GM19372 (cell line): ENCODE data around the gene LGALS7B.
"Not testable (repeated sequence)": the region's sequence is repeated elsewhere in the genome, so short reads cannot be mapped to it uniquely, and the experiment has no call there.

Experiments
- ATAC-seq: cut with Tn5 transposase; IDR thresholded peaks from one replicate; pipeline ENCODE4 v1.9.1; 2021; ENCODE audit warnings: mild to moderate bottlenecking, low read depth, moderate library complexity; ENCODE audit not compliant: unreplicated experiment

Gene LGALS7B

DNA sequence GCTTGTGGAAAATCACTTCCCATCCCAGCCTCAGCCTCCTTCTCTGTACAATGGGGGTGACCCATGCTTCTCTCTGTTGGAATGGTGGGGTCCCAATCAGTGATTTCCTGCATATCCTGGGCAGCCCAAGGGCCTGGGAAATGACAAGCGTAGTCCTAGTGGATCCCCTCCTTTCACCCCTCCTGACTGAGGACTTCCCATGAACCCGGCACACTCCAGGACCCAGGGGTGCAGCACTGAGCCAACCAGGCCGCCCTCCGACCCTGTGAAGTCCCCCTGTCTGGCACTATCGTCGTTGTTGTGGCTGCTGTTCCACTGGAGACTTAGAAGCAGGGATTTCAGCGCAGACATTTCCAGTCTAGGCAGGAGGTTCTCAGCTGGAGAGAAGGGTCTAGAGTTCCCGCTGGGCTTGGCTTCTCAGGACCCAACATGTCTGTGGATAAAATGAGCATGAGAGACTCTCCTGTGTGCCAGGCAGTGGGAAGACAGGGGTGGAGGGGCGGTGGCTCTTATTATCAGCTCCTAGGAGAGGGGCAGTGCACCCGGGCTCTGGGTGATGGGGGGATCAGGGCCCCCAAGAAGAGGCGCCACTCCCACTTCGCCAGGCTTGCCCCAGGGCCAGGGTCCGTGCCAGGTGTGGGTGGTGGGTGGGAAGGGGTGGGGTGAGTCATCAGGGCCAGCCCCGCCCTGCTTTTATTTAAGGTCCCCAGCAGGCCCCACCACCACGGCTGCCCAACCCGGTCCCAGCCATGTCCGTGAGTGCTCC is at the start of gene LGALS7B:
LGALS7B (plus strand) TSS at position 723 of the 766 bp plus-strand sequence; CDS start at position 750, 27 bp downstream.
- ATAC-seq, result no peak

DNA sequence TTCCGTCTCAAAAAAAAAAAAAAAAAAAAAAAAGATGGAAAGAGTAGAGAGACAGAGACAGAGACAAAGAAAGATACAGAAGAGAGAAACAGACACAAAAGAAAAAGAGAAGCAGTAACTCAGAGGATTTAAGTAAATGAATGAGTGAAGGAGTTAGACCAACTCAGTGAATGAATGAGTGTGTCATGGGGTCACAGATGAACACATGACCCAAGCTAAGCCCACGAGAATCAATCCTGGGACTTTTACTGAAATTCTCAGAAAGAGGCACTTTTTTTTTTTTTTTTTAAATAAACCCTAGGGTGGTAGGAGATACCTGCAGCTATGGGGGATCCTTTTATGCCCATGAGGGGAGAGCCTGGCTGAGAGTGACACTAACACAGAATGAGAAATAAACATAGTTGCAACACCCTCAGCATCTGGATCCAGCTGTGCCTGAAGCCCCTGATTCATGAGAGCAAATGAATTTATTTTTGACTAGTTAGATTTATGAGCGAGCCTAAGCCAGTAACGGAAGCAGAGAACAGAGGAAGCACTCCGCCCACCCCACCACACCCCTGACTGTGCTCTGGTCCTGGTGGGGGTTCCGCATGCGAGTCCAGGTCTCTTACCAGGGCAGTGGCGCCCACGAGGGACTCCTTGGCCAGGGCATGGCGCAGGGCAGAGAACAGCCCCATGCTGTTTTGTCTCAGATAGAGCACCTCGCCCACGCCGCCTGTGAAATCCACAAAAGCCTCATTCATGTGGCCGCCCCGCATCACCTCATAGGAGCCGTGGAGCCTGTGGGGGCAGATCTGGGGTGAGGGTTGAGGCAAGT is 49.4 kb upstream of the LGALS7B start:
- ATAC-seq, result no peak

DNA sequence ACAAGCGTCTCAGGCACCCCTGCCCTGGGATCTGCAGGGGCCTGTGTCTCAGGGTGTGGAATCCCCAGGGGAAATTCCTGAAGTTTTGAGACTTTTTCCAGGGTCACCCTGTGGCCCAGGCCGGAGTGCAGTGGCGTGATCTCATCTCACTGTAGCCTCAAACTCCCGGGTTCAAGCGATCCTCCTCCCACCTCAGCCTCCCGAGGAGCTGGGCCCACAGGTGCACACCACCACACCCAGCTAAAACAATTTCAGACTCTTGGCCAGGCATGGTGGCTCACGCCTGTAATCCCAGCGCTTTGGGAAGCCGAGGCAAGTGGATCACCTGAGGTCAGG is 48.8 kb upstream of the LGALS7B start:
- ATAC-seq, result no peak

DNA sequence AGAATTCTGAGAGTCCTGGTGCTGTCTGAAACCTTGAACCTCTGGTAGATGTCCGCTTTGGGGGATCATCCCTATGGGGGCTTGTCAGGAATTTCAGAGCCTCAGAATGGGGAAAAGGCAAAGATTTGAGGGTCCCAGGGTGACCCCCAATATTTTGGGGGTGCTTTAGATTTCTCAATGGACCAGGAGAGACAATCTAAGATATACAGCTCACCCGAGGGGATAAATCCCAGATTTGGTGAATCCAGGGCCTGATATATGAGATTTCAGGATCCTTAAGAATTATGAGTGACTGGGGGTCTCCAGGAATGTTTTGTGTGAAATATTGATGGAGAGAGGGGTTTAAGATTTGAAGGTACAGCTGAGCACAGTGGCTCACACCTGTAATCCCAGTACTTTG is 48.1 kb upstream of the LGALS7B start:
- ATAC-seq, result no peak

DNA sequence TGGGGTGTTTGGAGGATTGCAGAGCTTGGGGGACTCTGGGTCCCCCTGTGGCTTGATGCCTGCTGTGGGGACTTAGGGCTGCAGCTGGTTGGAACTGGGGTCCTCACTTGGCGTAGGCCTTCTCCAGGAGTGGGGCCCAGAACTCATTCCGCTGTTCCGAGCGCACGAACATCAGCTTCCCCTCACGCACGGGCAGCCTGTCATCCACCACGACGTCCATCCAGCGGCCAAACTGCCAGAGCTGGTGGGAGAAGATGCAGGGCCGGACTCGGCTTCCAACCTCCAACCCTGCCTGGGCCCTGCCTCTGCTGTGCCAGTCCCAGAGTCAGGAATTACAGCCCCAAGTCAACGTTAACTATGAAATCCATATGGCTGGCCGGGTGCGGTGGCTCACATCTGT is 47.3 kb upstream of the LGALS7B start:
- no peak for ATAC-seq

DNA sequence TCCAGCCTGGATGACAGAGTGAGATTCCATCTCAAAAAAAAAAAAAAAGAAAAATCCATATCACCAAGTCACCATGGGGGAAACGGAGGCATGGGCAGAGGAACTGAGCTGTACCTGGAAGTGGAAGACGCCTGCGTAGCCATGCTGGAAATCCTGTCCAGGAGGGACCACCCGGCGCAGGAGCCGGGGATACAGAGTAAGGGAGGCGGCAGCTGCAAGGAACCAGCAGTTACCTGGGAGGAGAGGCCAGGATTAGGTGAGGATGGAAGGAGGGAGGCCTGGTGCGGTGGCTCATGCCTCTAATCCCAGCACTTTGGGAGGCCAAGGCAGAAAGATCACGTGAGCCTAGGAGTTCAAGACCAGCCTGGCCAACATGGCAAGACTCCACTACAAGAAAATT is 46.7 kb upstream of the LGALS7B start:
- no peak for ATAC-seq

DNA sequence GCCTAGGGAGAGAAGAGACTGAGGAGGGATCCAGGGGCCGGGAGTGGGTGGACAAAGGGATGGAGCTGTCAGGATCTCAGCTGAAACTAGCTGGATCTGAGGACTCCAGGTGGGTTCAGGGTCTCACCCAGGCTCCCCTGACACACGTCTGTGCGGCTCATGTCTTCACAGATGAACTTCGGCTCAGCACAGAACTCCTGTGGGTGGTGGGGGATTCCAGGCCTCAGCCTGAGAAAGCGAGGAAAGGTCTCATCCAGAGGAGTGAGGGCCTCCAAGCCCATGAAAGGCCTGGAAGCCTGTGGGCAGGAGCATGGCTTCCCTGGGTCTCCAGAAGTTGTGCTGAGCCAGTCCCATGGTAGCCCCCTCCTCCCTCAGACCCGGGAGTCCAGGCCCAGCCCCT is 46.1 kb upstream of the LGALS7B start:
- ATAC-seq, result no peak

DNA sequence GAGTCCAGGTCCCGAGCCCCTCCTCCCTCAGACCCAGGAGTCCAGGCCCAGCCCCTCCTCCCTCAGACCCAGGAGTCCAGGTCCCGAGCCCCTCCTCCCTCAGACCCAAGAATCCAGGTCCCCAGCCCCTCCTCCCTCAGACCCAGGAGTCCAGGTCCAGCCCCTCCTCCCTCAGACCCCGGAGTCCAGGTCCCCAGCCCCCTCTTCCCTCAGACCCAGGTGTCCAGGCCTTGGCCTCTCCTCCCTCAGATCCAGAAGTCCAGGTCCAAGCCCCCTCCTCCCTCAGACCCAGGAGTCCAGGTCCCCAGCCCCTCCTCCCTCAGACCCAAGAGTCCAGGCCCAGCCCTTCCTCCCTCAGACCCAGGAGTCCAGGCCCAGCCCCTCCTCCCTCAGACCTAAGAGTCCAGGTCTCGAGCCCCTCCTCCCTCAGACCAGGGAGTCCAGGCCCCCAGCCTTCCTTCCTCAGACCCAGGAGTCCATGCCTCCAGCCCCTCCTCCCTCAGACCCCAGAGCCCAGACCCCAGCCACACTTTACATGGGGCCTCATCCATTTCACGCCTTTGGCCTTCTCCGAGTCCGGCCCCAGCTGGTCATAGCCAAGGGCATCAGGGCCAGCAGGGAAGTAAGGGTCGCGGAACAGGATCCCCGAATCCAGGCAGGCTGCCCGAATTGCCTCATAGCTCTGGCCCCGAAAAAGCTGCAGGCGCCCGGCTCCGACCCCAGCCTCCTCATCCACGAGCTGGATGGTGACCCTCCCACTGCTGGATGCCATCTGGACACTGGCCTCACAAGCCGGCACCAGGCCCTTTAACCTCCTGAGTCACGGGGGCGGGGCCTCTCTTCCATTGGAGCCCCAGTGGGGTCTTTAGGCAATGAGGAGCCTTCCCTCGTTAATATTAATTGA is 45.4 kb upstream of the LGALS7B start:
- ATAC-seq, result no peak

DNA sequence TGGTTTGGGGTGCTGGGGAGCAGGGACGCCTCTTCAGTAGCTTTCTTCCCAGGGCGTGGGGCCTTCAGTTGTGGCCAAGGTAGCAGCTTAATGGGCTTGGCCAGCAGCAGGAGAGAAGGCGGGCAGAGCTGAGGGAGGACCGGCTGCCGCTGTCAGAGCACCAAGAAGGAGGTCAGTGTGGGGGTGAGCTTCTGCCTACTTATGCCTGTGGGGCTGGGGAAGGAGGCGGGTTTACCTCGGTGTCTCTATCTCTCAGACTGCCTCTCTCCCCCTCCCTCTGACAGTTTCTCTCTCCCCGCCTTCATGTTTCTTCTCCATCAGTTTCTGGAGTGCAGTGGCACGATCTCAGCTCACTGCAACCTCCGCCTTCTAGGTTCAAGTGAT is 44.7 kb upstream of the LGALS7B start, which contains the start of gene CAPN12:
CAPN12 (minus strand) TSS at position 177 of the 384 bp plus-strand sequence. CDS start 309 bp downstream, outside the sequence.
- no peak for ATAC-seq

DNA sequence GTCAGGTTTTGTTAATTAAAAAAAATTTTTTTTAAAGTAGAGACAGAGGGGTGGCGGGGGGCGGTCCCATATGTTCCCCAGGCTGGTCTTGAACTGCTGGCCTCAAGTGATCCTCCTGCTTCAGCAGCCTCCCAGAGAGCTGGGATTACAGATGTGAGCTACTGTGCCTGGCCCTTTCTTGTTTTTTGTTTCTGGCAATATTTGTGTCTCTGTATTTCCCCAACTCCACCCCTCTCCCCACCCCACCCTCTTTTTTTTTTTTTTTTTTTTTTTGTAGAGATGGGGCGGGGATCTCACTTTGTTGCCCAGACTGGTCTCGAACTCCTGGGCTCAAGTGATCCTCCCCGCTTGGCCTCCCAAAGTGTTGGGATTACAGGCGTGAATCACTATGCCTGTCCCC is 44.1 kb upstream of the LGALS7B start:
- no peak for ATAC-seq

DNA sequence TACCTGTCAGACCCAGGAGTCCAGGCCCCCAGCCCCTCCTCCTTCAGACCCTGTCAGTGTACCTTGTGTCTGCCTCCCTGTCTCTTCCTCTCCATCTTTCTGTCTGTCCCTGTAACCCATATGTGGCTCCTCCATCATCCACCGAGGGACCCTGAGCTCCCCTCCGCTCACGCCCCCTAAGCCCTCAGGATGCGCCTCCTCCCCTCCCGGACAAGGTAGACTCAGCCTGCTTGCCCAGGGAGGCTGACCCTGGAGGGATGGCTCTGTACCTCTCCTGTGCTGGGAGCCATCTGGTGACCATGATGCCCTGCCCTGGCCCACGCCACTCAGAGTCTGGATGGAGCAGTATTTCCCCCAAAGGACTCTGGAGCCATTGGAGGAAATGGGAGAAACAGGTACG is 43.7 kb upstream of the LGALS7B start:
- ATAC-seq, result no peak

DNA sequence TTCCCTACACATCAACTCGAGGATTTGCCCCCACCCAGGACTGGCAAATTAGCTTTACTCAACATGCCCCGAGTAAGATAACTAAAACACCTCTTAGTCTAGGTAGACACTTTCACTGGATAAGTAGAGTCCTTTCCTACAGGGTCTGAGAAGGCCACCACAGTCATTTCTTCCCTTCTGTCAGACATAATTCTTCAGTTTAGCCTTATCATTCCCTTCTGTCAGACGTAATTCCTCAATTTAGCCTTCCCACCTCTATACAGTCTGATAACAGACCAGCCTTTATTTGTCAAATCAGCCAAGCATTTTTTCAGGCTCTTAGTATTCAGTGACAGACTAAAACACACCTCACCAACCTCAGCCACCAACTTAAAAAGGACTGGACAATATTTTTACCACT is 35.2 kb upstream of the LGALS7B start:
- ATAC-seq, result not testable (repeated sequence)

DNA sequence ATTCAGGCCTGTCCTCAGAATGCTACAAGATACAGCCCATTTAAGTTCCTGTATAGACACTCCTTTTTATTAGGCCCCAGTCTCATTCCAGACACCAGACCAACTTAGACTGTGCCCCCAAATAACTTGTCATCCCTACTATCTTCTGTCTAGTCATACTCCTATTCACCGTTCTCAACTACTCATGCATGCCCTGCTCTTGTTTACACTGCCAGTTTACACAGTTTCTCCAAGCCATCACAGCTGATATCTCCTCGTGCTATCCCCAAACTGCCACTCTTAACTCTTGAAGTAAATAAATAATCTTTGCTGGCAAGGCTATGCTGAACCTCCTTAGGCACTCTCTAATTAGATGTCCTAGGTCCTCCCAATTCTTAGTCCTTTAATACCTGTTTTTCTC is 34.8 kb upstream of the LGALS7B start:
- not testable (repeated sequence) for ATAC-seq

DNA sequence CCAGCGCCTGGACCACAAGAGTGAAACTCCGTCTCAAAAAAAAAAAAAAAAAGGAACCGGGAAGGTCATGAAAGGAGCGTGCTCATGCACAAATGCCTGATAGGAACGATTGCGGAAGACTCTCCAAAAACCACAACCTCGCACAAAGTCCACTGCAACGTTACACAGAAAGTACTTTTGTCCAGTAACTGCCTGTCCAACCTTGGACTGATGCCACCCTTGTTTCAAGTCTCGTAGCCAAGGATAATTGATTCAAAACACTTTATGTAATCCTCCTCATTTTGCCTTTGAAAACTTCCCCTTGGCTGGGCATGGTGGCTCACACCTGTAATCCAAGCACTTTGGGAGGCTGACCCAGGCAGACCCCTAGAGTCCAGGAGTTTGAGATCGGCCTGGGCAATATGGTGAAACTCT is 29.4 kb upstream of the LGALS7B start:
- ATAC-seq, result no peak

DNA sequence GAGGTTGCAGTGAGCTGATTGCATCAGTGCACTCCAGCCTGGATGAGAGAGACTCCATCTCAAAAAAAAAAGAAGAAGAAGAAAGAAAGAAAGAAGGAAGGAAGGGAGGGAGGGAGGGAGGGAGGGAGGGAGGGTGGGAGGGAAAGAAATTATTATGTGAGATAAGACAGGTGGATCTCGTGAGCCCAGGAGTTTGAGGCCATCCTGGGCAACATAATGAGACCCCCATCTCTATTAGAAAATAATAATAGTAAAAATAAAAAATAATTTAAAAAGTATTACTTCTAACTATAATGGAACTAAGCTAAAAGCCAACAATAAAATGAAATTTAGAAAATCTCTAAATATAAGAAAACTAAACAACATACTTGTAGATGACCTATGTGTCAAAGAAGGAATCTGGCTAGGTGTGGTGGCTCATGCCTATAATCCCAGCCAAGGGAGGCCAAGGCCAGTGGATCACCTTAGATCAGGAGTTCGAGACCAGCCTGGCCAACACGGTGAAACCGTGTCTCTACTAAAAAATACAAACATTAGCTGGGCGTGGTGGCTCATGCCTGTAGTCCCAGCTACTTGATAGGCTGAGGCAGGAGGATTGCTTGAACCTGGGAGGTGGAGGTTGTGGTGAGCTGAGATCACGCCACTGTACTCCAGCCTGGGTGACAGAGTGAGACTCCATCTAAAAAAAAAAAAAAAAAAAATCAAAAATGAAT is 28.0 kb upstream of the LGALS7B start:
- ATAC-seq, result not testable (repeated sequence)

DNA sequence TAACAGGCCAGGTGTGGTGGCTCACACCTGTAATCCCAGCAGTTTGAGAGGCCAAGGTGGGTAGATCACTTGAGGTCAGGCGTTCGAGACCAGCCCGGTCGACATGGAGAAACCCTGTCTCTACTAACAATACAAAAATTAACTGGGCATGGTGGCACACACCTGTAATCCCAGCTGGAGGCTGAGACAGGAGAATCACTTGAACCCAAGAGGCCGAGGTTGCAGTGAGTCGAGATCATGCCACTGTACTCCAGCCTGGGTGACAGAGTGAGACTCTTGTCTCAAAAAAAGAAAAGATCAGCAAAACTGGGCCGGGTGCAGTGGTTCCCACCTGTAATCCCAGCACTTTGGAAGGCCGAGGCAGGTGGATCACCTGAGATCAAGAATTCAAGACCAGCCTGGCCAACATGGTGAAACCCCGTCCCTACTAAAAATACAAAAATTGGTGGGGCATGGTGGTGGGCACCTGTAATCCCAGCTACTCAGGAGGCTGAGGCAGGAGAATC is 27.1 kb upstream of the LGALS7B start:
- ATAC-seq, result not testable (repeated sequence)

DNA sequence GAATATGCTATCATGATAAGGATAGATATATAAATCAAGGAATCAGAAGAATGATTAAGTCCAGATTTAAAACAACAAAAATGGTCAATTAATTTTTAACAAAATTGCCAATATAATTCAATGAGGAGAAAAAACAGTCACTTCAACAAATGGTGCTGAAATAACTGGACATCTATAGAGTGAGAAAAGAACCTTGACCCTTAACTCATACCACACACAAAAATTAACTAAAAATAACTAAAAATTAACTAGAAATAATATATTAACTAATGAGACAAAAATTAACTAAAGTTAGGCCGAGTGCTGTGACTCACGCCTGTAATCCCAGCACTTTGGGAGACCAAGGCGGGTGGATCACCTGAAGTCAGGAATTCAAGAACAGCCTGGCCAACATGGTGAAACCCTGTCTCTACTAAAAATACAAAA is 25.2 kb upstream of the LGALS7B start:
- ATAC-seq, result no peak

DNA sequence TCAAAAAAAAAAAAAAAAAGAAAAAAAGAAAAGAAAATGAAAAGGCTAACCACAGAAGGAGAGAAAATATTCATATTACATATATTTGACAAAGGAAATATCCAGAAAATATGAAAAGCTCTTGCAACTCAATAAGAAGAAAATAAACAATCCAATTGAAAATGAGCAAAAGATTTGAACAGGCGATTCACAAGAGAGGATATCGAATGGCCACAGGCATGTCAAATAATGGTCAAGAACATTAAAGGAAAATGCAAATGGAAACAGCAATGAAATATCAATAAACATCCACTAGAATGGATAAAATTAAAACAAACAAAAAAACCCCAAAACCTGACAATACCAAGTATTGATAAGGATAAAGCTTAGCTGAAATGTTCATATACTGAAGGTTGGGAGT is 23.8 kb upstream of the LGALS7B start:
- ATAC-seq, result no peak

DNA sequence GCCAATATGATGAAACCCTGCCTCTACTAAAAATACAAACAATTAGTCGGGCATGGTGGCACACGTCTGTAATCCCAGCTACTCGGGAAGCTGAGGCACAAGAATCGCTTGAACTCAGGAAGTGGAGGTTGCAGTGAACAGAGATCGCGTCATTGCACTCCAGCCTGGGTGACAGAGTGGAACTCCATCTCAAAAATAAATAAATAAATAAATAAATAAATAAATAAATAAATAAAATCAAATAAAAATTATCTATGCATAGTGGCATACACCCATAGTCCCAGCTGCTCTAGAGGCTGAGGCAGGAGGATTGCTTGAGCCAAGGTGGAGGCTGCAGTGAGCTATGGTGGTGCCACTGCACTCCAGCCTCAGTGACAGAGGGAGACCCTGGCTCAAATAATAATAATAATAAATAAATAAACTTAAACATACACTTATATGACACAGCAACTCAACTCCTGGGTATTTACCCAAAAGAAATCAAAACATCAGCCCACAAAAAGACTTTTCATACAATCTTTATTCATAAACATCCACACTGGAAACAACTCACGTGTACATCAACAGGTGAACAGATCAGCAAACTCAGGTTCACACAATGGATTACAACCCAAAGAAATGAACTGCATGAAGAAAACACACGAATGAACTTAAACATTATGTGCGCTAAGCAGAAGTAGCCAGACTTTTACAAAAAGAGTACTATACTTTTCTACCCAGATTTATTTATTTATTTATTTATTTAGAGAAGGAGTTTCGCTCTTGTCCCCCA is 22.5 kb upstream of the LGALS7B start:
- ATAC-seq, result no peak
